Measurements from ENCODE around the gene NFU1.
A peak's percentile ranks its signal among the peaks of the same experiment; 100 is the strongest.

Gene NFU1

GRCh38 chr2:69465513-69466456, 28.6 kb upstream of the NFU1 start:
- no peak for DNase-seq
- no peak for TF ChIP-seq CTCF (IDR thresholded peaks at IDR 0.05; ENCODE audit: low read depth, low read length)
- H3K36me3 ChIP-seq = peaks cover 4% of the 10 kb centered on the region; the same call in 1 of the 2 replicates

GRCh38 chr2:69464575-69464974, 27.3 kb upstream of the NFU1 start:
- Histone ChIP-seq H3K4me3 (ENCODE audit: low read depth, low read length) (no peak overlapping the region), H3K27ac (no peak overlapping the region), H3K36me3 (peaks cover 4% of the 10 kb centered on the region; the same call in 1 of the 2 replicates), H3K9me3 (ENCODE audit: severe bottlenecking) (no peaks in the 10 kb centered on the region), H3K27me3 (ENCODE audit: insufficient read depth, low read depth, severe bottlenecking) (no peaks in the 10 kb centered on the region)
- peak; percentile 22 for DNase-seq
- TF ChIP-seq CTCF (IDR thresholded peaks at IDR 0.05; ENCODE audit: low read depth, low read length) = no peak

More at GRCh38 chr2:69465513-69466456, 28.6 kb upstream of the NFU1 start:
- Histone ChIP-seq H3K27ac (no peak overlapping the region), H3K4me3 (ENCODE audit: low read depth, low read length) (no peak overlapping the region), H3K9me3 (ENCODE audit: severe bottlenecking) (no peaks in the 10 kb centered on the region), H3K27me3 (ENCODE audit: insufficient read depth, low read depth, severe bottlenecking) (no peaks in the 10 kb centered on the region)

- Histone ChIP-seq H3K36me3 (peaks cover 4% of the 10 kb centered on the region; the same call in 1 of the 2 replicates), H3K27ac (no peak overlapping the region), H3K4me3 (ENCODE audit: low read depth, low read length) (no peak overlapping the region), H3K9me3 (ENCODE audit: severe bottlenecking) (no peaks in the 10 kb centered on the region), H3K27me3 (ENCODE audit: insufficient read depth, low read depth, severe bottlenecking) (no peaks in the 10 kb centered on the region)
- no peak for DNase-seq
- TF ChIP-seq CTCF (IDR thresholded peaks at IDR 0.05; ENCODE audit: low read depth, low read length) = no peak
These were observed 25.5 kb upstream of the NFU1 start for GRCh38 chr2:69462780-69463179.

GRCh38 chr2:69461404-69461803, 24.2 kb upstream of the NFU1 start:
- Histone ChIP-seq H3K4me3 (ENCODE audit: low read depth, low read length) (no peak overlapping the region), H3K27ac (no peak overlapping the region), H3K9me3 (ENCODE audit: severe bottlenecking) (no peaks in the 10 kb centered on the region), H3K27me3 (ENCODE audit: insufficient read depth, low read depth, severe bottlenecking) (no peaks in the 10 kb centered on the region), H3K36me3 (peaks cover 4% of the 10 kb centered on the region; the same call in 1 of the 2 replicates)
- DNase-seq = no peak
- no peak for TF ChIP-seq CTCF (IDR thresholded peaks at IDR 0.05; ENCODE audit: low read depth, low read length)

GRCh38 chr2:69459936-69460335, 22.7 kb upstream of the NFU1 start:
- no peak for TF ChIP-seq CTCF (IDR thresholded peaks at IDR 0.05; ENCODE audit: low read depth, low read length)
- Histone ChIP-seq H3K27me3 (ENCODE audit: insufficient read depth, low read depth, severe bottlenecking) (no peaks in the 10 kb centered on the region), H3K27ac (no peak overlapping the region), H3K36me3 (no peaks in the 10 kb centered on the region), H3K9me3 (ENCODE audit: severe bottlenecking) (no peaks in the 10 kb centered on the region), H3K4me3 (ENCODE audit: low read depth, low read length) (no peak overlapping the region)
- no peak for DNase-seq

Measured in WERI-Rb-1 (cell line).